AG04450 (cell line): Measurements from ENCODE around the gene GREM2. TPM values are rescaled to one million over a fixed set of nuclear protein-coding genes. Genes with fewer than 3 reads are reported as not detected.

ENCODE experiments used
- CTCF ChIA-PET: fragments of 300-600, 350-600 bp; formaldehyde crosslinking; extraction: SDS; loops from one replicate; lab custom pipeline; 2022; ENCODE audit warnings: antibody characterized with exemption, inconsistent platforms; lab: Charles Lee
- POLR2A ChIA-PET: fragments of 350-600 bp; formaldehyde crosslinking; extraction: SDS; loops from one replicate; lab custom pipeline; 2021; ENCODE audit warnings: antibody characterized with exemption, inconsistent platforms; lab: Yijun Ruan, JAX
- DNase-seq: peaks from one replicate; pipeline ENCODE4 v3.0.0-alpha.2; 2011; ENCODE audit warnings: low read depth, low spot score
- H3K27ac ChIP-seq: one replicate; pipeline ENCODE4 v1.5.1; 2012; ENCODE audit warnings: low read depth, low read length, control low read depth
- H3K27me3 ChIP-seq: one replicate; pipeline ENCODE4 v1.6.0; 2012; ENCODE audit warnings: low read length; ENCODE audit not compliant: control insufficient read depth, insufficient read depth
- H3K4me3 ChIP-seq: 2 replicates; pipeline ENCODE4 v1.5.1; 2011; ENCODE audit warnings: mild to moderate bottlenecking, low read depth, low read length, control low read depth
- H3K9me3 ChIP-seq: 2 replicates; pipeline ENCODE4 v1.5.1; 2012; ENCODE audit warnings: low read length; ENCODE audit not compliant: control insufficient read depth, insufficient read depth
- polyA plus RNA-seq: library from polyadenylated mRNA; depleted of rRNA; stranded (reverse); fragments of >200 nt; gene quantifications from 2 replicates; pipeline ENCODE4 v1.2.3, GENCODE V29; 2011
- TF ChIP-seq, protein P1 (sequence below): IDR thresholded peaks from 2 replicates; pipeline ENCODE4 v1.5.1; 2011; ENCODE audit warnings: low read depth, low read length, control low read depth, inconsistent platforms

Gene GREM2
- polyA plus RNA-seq, 1 experiment: 2.3 TPM

DNA sequence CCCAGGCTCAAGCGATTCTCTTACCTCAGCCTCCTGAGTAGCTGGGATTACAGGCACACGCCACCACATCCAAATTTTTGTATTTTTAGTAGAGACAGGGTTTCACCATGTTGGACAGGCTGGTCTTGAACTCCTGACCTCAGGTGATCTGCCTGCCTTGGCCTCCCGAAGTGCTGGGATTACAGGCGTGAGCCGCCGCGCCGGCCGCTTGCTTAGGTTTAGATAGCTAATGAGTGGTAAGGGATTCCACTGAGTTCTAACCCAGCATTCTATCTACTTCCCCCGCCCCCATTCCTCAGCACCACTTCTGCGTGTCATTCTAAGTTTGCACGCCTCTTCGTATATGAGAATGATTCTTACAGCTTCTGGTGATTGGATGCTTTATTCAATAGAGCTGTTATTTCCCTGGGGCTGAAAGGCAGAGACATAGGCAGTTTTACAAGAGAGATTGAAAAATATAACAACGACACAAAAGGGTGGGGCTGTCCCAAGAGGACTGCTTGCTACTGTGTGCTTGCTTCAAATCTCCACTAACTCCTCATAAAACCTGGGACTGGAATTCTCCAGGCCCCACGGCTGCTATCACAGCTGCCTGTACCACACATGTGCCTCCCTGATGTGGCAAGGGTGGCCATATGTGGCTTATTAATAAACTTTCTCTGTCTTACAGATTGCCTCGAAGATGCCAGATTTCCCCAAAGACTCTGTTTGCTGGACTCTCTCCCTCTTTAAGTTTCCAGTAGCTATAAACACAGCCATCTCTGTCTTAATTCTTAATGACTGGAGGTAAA is 23.7 kb upstream of the GREM2 start:
- H3K9me3 ChIP-seq: no peaks in the 10 kb centered on the region
- POLR2A ChIA-PET: no interaction called here
- no peak for DNase-seq
- no peak overlapping the region for H3K4me3 ChIP-seq
- TF ChIP-seq, protein P1, sequence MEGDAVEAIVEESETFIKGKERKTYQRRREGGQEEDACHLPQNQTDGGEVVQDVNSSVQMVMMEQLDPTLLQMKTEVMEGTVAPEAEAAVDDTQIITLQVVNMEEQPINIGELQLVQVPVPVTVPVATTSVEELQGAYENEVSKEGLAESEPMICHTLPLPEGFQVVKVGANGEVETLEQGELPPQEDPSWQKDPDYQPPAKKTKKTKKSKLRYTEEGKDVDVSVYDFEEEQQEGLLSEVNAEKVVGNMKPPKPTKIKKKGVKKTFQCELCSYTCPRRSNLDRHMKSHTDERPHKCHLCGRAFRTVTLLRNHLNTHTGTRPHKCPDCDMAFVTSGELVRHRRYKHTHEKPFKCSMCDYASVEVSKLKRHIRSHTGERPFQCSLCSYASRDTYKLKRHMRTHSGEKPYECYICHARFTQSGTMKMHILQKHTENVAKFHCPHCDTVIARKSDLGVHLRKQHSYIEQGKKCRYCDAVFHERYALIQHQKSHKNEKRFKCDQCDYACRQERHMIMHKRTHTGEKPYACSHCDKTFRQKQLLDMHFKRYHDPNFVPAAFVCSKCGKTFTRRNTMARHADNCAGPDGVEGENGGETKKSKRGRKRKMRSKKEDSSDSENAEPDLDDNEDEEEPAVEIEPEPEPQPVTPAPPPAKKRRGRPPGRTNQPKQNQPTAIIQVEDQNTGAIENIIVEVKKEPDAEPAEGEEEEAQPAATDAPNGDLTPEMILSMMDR: no peak
- no peak overlapping the region for H3K27ac ChIP-seq
- no peaks in the 10 kb centered on the region for H3K27me3 ChIP-seq
- CTCF ChIA-PET: interaction anchor here (0.6 to 1.3 kb wide), 2 partner anchors 27 to 495 kb away, joined by 3 to 8 read pairs; no protein-coding TSS in a partner anchor

- H3K9me3 ChIP-seq: no peaks in the 10 kb centered on the region
- no peak for DNase-seq
- CTCF ChIA-PET: no interaction called here
- H3K4me3 ChIP-seq: no peak overlapping the region
- POLR2A ChIA-PET: no interaction called here
- TF ChIP-seq, protein P1: no peak
- H3K27me3 ChIP-seq: no peaks in the 10 kb centered on the region
- H3K27ac ChIP-seq: no peak overlapping the region
Observed at GRCh38 chr1:240630409-240630808, 18.5 kb upstream of the GREM2 start.

DNA sequence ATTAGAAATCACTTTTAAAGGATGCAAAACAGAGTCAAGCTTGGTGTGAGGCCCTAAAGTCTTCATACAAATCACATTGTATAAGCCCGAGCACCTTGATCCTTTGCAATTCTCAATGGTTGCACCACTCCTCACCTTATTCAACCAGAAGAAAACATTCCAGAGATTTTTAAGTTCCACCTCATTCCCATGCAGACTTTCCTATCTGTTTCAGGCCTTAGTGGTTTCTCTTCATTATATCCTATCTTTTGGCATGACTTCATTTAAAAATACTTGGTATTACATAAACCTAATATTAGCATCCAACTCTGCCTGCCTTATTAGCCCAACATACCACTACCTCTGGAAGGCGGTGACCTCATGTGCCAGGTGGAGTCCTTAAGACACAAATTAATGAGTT is 9.3 kb upstream of the GREM2 start:
- H3K27ac ChIP-seq: no peak overlapping the region
- H3K9me3 ChIP-seq: no peaks in the 10 kb centered on the region
- no peak for DNase-seq
- POLR2A ChIA-PET: no interaction called here
- TF ChIP-seq, protein P1: no peak
- H3K27me3 ChIP-seq: no peaks in the 10 kb centered on the region
- CTCF ChIA-PET: no interaction called here
- no peak overlapping the region for H3K4me3 ChIP-seq

DNA sequence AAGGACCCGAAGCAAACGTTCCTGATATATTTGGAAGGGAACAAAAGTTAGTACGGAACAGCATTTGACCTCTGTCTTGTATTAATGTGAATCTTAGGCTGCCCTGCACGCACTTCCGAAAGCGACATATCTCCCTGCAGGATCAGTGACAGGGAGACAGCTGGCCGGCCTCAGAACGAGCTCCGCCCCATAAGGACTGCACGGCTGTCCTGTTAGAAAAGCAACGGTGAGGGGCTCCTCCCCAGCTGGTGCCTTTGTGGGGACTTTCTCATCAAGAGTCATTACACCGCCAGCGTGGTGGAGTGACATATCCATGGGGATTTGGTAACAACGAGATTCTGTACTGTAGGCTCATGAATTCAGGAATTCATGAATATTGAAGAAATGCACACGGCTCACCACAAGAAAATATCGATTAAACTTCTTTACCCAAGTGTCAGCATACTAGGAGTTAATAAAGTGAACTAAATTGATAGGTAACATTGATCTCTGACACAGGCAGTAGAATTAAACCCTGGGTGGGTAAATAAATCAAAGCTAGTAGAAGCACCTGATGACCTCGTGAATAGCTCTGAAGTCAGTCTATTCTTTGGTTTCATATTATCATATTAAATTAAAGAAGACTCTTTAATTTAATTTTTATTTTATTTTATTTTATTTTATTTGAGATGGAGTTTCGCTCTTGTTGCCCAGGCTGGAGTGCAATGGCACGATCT is 8.1 kb upstream of the GREM2 start:
- TF ChIP-seq, protein P1: no peak
- Histone ChIP-seq H3K9me3 (no peaks in the 10 kb centered on the region), H3K4me3 (no peak overlapping the region), H3K27ac (no peak overlapping the region), H3K27me3 (no peaks in the 10 kb centered on the region)
- CTCF ChIA-PET: interaction anchor here (0.6 to 0.7 kb wide), 2 partner anchors 179 to 594 kb away, joined by 3 to 4 read pairs; no protein-coding TSS in a partner anchor
- POLR2A ChIA-PET: no interaction called here
- DNase-seq: no peak

DNA sequence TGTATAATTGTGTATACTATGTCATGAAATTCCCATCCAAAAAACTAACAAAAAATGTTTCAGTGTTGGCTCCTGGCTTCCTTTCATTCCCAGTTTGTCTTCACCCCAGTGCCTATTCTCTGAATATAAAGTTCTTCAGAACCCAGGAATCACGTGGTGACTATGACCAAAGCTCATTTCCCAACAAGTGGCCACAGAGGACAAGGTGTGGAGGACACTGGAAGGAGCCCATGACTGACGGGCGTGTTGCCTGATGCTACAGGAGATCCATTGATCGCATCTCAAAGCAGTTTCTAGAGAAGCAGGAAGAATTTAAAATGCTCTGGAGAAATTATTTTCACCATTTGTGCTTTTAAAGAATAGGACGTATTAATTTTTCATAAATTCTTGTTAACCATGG is 7.4 kb upstream of the GREM2 start:
- CTCF ChIA-PET: interaction anchor here (0.6 kb wide), 1 partner anchor 178 kb away, joined by 4 read pairs; no protein-coding TSS in a partner anchor
- H3K27me3 ChIP-seq: no peaks in the 10 kb centered on the region
- no peak for DNase-seq
- H3K27ac ChIP-seq: no peak overlapping the region
- POLR2A ChIA-PET: no interaction called here
- H3K4me3 ChIP-seq: no peak overlapping the region
- no peaks in the 10 kb centered on the region for H3K9me3 ChIP-seq
- TF ChIP-seq, protein P1: no peak
